OCI-LY7 (cell line): ENCODE results near the gene KLF13.

Experiments
- CTCF ChIP-seq: fragments of 200-600 bp; sonication (generic); conservative IDR thresholded peaks from 2 replicates; pipeline ENCODE4 v1.5.1; 2014; ENCODE audit warnings: mild to moderate bottlenecking, antibody characterized with exemption, low read length, moderate library complexity, mixed read lengths
- EZH2phosphoT487 ChIP-seq: fragments of 200-600 bp; sonication (generic); IDR thresholded peaks from 2 replicates; pipeline ENCODE4 v1.6.1; 2018; ENCODE audit warnings: low read depth, borderline replicate concordance, mild to moderate bottlenecking, mixed run types, antibody characterized with exemption, low read length, moderate library complexity, mixed read lengths

DNA sequence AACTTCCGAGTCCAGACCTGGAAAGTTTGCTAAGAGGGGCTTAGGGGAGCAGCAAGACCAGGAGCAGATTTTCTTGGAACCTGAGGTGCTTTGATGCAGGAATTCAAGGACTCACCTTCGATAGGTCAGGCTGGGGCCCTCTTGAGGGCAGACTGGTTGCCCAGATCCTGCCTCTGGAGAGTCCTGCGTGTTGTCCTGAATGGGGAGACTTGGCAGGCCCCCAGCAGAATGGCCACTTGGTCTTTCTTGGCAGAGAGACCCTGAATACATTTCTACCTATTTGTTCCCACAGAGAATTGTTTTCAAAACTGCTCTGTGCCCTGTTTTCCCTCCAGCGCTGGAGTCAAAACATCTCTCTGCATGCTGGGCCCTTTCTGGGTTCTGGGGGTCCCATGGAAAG lies 4.2 kb downstream of the KLF13 start:
- TF ChIP-seq CTCF (no peak), EZH2phosphoT487 (no peak)
